Neural progenitor cell (in vitro differentiated cells): Measurements from ENCODE around the gene QRFPR. TPM values are rescaled to one million over a fixed set of nuclear protein-coding genes. Genes with fewer than 3 reads are reported as not detected.
"Not testable (repeated sequence)": the region's sequence is repeated elsewhere in the genome, so short reads cannot be mapped to it uniquely, and the experiment has no call there.

Experiments used
- DNase-seq: peaks from one replicate; pipeline ENCODE4 v3.0.0-alpha.2; 2016; ENCODE audit warnings: low spot score
- H2AFZ ChIP-seq: fragments of 200-600 bp; sonication (generic); replicated peaks from 2 replicates; pipeline ENCODE4 v1.6.1; 2016; ENCODE audit warnings: antibody characterized with exemption
- H3F3A ChIP-seq: fragments of 200-600 bp; sonication (generic); 2 replicates; pipeline ENCODE4 v1.6.1; 2016; ENCODE audit warnings: antibody characterized with exemption, low read depth
- H3K27ac ChIP-seq: fragments of 200-600 bp; sonication (generic); 2 replicates; pipeline ENCODE4 v1.5.1; 2016; ENCODE audit warnings: mild to moderate bottlenecking
- H3K27me3 ChIP-seq: fragments of 200-600 bp; sonication (generic); 2 replicates; pipeline ENCODE4 v1.6.1; 2016; ENCODE audit warnings: mild to moderate bottlenecking, moderate library complexity
- H3K36me3 ChIP-seq: fragments of 200-600 bp; sonication (generic); 2 replicates; pipeline ENCODE4 v1.5.1; 2016
- H3K4me1 ChIP-seq: fragments of 200-600 bp; sonication (generic); 2 replicates; pipeline ENCODE4 v1.6.1; 2016; ENCODE audit warnings: mixed run types
- H3K4me2 ChIP-seq: fragments of 200-600 bp; sonication (generic); 2 replicates; pipeline ENCODE4 v1.6.1; 2016
- H3K4me3 ChIP-seq: fragments of 200-600 bp; sonication (generic); 2 replicates; pipeline ENCODE4 v1.5.1; 2016
- H3K79me2 ChIP-seq: fragments of 200-600 bp; sonication (generic); 2 replicates; pipeline ENCODE4 v1.6.1; 2016; ENCODE audit warnings: low read depth
- H3K9ac ChIP-seq: fragments of 200-600 bp; sonication (generic); 2 replicates; pipeline ENCODE4 v1.6.1; 2016
- H3K9me3 ChIP-seq: fragments of 200-600 bp; sonication (generic); 2 replicates; pipeline ENCODE4 v1.5.1; 2016; ENCODE audit warnings: low read depth
- H4K20me1 ChIP-seq: fragments of 200-600 bp; sonication (generic); 2 replicates; pipeline ENCODE4 v1.6.1; 2016; ENCODE audit warnings: low read depth
- H3K27ac Mint-ChIP-seq: 3 replicates; pipeline ENCODE4 v1.8.0; 2021; ENCODE audit warnings: mixed read lengths
- H3K27me3 Mint-ChIP-seq: 2 replicates; pipeline ENCODE4 v1.8.0; 2022; ENCODE audit warnings: low read depth, mild to moderate bottlenecking, inconsistent platforms, moderate library complexity, mixed read lengths; ENCODE audit not compliant: insufficient read depth
- H3K36me3 Mint-ChIP-seq: 3 replicates; pipeline ENCODE4 v1.8.0; 2021; ENCODE audit warnings: mixed read lengths
- H3K4me1 Mint-ChIP-seq: 3 replicates; pipeline ENCODE4 v1.8.0; 2021; ENCODE audit warnings: mixed read lengths
- H3K4me3 Mint-ChIP-seq: 3 replicates; pipeline ENCODE4 v1.8.0; 2021; ENCODE audit warnings: mild to moderate bottlenecking, moderate library complexity, mixed read lengths
- H3K9me3 Mint-ChIP-seq: 3 replicates; pipeline ENCODE4 v1.8.0; 2020; ENCODE audit warnings: mixed read lengths
- EZH2 ChIP-seq: fragments of 200-600 bp; sonication (generic); IDR thresholded peaks from 2 replicates; pipeline ENCODE4 v1.6.1; 2017; ENCODE audit warnings: antibody characterized with exemption, mild to moderate bottlenecking, moderate library complexity
- EZH2phosphoT487 ChIP-seq: fragments of 200-600 bp; sonication (generic); IDR thresholded peaks from 2 replicates; pipeline ENCODE4 v1.6.1; 2017; ENCODE audit warnings: antibody characterized with exemption
- total RNA-seq: library from RNA; depleted of rRNA; stranded (reverse); fragments of >200 nt; gene quantifications from 2 replicates; pipeline ENCODE4 v1.2.3, GENCODE V29; 2015; ENCODE audit warnings: low replicate concordance
- TF ChIP-seq, protein P1 (sequence below): fragments of 200-600 bp; sonication (generic); IDR thresholded peaks from 2 replicates; pipeline ENCODE4 v1.5.1; 2017; ENCODE audit warnings: antibody characterized with exemption, mild to moderate bottlenecking

The QRFPR gene
- total RNA-seq, 1 donor from 2014 or later: not detected

- H3K36me3 ChIP-seq: no peaks in the 10 kb centered on the region
- no peak overlapping the region for H3K27ac Mint-ChIP-seq
- TF ChIP-seq EZH2phosphoT487: no peak
- TF ChIP-seq EZH2: no peak
- TF ChIP-seq, protein P1, sequence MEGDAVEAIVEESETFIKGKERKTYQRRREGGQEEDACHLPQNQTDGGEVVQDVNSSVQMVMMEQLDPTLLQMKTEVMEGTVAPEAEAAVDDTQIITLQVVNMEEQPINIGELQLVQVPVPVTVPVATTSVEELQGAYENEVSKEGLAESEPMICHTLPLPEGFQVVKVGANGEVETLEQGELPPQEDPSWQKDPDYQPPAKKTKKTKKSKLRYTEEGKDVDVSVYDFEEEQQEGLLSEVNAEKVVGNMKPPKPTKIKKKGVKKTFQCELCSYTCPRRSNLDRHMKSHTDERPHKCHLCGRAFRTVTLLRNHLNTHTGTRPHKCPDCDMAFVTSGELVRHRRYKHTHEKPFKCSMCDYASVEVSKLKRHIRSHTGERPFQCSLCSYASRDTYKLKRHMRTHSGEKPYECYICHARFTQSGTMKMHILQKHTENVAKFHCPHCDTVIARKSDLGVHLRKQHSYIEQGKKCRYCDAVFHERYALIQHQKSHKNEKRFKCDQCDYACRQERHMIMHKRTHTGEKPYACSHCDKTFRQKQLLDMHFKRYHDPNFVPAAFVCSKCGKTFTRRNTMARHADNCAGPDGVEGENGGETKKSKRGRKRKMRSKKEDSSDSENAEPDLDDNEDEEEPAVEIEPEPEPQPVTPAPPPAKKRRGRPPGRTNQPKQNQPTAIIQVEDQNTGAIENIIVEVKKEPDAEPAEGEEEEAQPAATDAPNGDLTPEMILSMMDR: peak; percentile 34
- H3F3A ChIP-seq: no peaks in the 10 kb centered on the region
- H3K9me3 ChIP-seq: no peaks in the 10 kb centered on the region
- H2AFZ ChIP-seq: no peak overlapping the region
- H3K79me2 ChIP-seq: no peaks in the 10 kb centered on the region
- peaks cover 5% of the 10 kb centered on the region for H3K4me1 Mint-ChIP-seq
- no peaks in the 10 kb centered on the region for H3K36me3 Mint-ChIP-seq
- no peaks in the 10 kb centered on the region for H3K27me3 ChIP-seq
- no peak overlapping the region for H3K4me3 ChIP-seq
- H3K27me3 Mint-ChIP-seq: no peaks in the 10 kb centered on the region
- H3K4me3 Mint-ChIP-seq: no peak overlapping the region
- H3K9me3 Mint-ChIP-seq: no peaks in the 10 kb centered on the region
- no peak overlapping the region for H3K27ac ChIP-seq
- no peak overlapping the region for H3K9ac ChIP-seq
- H3K4me2 ChIP-seq: no peak overlapping the region
- H3K4me1 ChIP-seq: peaks cover 28% of the 10 kb centered on the region
- H4K20me1 ChIP-seq: no peaks in the 10 kb centered on the region
- DNase-seq: no peak
These were observed 56.5 kb downstream of the QRFPR start for GRCh38 chr4:121324331-121324730.

GRCh38 chr4:121321466-121321865, 59.4 kb downstream of the QRFPR start:
- no peaks in the 10 kb centered on the region for H4K20me1 ChIP-seq
- no peak overlapping the region for H3K4me3 ChIP-seq
- no peaks in the 10 kb centered on the region for H3K27me3 ChIP-seq
- H2AFZ ChIP-seq: no peak overlapping the region
- H3K4me2 ChIP-seq: no peak overlapping the region
- no peak overlapping the region for H3K27ac ChIP-seq
- no peaks in the 10 kb centered on the region for H3K36me3 Mint-ChIP-seq
- H3K4me3 Mint-ChIP-seq: no peak overlapping the region
- H3K9ac ChIP-seq: no peak overlapping the region
- H3K79me2 ChIP-seq: no peaks in the 10 kb centered on the region
- H3K9me3 ChIP-seq: no peaks in the 10 kb centered on the region
- no peaks in the 10 kb centered on the region for H3F3A ChIP-seq
- TF ChIP-seq EZH2 (no peak), EZH2phosphoT487 (no peak)
- TF ChIP-seq, protein P1: no peak
- H3K4me1 Mint-ChIP-seq: peaks cover 1% of the 10 kb centered on the region
- no peak overlapping the region for H3K27ac Mint-ChIP-seq
- H3K4me1 ChIP-seq: peaks cover 13% of the 10 kb centered on the region
- no peaks in the 10 kb centered on the region for H3K36me3 ChIP-seq
- no peaks in the 10 kb centered on the region for H3K27me3 Mint-ChIP-seq
- no peaks in the 10 kb centered on the region for H3K9me3 Mint-ChIP-seq
- no peak for DNase-seq

- Mint-ChIP-seq H3K9me3 (no peaks in the 10 kb centered on the region), H3K36me3 (no peaks in the 10 kb centered on the region), H3K4me3 (no peak overlapping the region), H3K27ac (no peak overlapping the region), H3K4me1 (no peaks in the 10 kb centered on the region), H3K27me3 (no peaks in the 10 kb centered on the region)
- Histone ChIP-seq H3K27me3 (no peaks in the 10 kb centered on the region), H3K4me3 (no peak overlapping the region), H3K27ac (no peak overlapping the region), H4K20me1 (no peaks in the 10 kb centered on the region), H3F3A (no peaks in the 10 kb centered on the region), H3K4me2 (no peak overlapping the region), H3K9ac (no peak overlapping the region), H3K79me2 (no peaks in the 10 kb centered on the region), H3K4me1 (peaks cover 9% of the 10 kb centered on the region), H2AFZ (no peak overlapping the region), H3K9me3 (no peaks in the 10 kb centered on the region), H3K36me3 (no peaks in the 10 kb centered on the region)
- no peak for DNase-seq
- TF ChIP-seq EZH2 (no peak), EZH2phosphoT487 (no peak)
- TF ChIP-seq, protein P1: no peak
These were observed 64.7 kb downstream of the QRFPR start for GRCh38 chr4:121316091-121316490.

- H3K27me3 Mint-ChIP-seq, DNase-seq, H3K4me3 Mint-ChIP-seq, H3F3A ChIP-seq, H3K9me3 Mint-ChIP-seq, H3K36me3 ChIP-seq, H2AFZ ChIP-seq, H3K4me1 Mint-ChIP-seq, H3K27ac Mint-ChIP-seq, H3K9me3 ChIP-seq, H3K4me2 ChIP-seq, H4K20me1 ChIP-seq, H3K36me3 Mint-ChIP-seq, H3K27ac ChIP-seq, H3K79me2 ChIP-seq, H3K9ac ChIP-seq, H3K27me3 ChIP-seq, H3K4me3 ChIP-seq, H3K4me1 ChIP-seq: not testable (repeated sequence)
- peak; percentile 82 for TF ChIP-seq EZH2phosphoT487
These were observed 67.4 kb downstream of the QRFPR start for GRCh38 chr4:121313430-121313829.
